Smooth muscle cell (in vitro differentiated cells): ENCODE measurements around the gene C1QL3. TPM values are rescaled to one million over a fixed set of nuclear protein-coding genes. Genes with fewer than 3 reads are reported as not detected.

Experiments used
- DNase-seq: peaks from one replicate; lab custom pipeline; 2025; ENCODE audit not compliant: unreplicated experiment; lab: John Stamatoyannopoulos, UW
- H2AFZ ChIP-seq: fragments of 200-600 bp; sonication (generic); 2 replicates; pipeline ENCODE4 v1.6.0; 2016; ENCODE audit warnings: antibody characterized with exemption, low read depth, mild to moderate bottlenecking
- H3F3A ChIP-seq: fragments of 200-600 bp; sonication (generic); 2 replicates; pipeline ENCODE4 v1.6.0; 2017; ENCODE audit warnings: antibody characterized with exemption, low read depth
- H3K27ac ChIP-seq: fragments of 200-600 bp; sonication (generic); 2 replicates; pipeline ENCODE4 v1.5.1; 2016; ENCODE audit warnings: low read depth, mild to moderate bottlenecking
- H3K27me3 ChIP-seq: fragments of 200-600 bp; sonication (generic); 2 replicates; pipeline ENCODE4 v1.6.1; 2016; ENCODE audit warnings: low read depth, mild to moderate bottlenecking
- H3K36me3 ChIP-seq: fragments of 200-600 bp; sonication (generic); 2 replicates; pipeline ENCODE4 v1.5.1; 2016; ENCODE audit warnings: low read depth
- H3K4me1 ChIP-seq: fragments of 200-600 bp; sonication (generic); 2 replicates; pipeline ENCODE4 v1.5.1; 2016; ENCODE audit warnings: low read depth
- H3K4me2 ChIP-seq: fragments of 200-600 bp; sonication (generic); 2 replicates; pipeline ENCODE4 v1.6.0; 2016; ENCODE audit warnings: mild to moderate bottlenecking
- H3K4me3 ChIP-seq: fragments of 200-600 bp; sonication (generic); 2 replicates; pipeline ENCODE4 v1.5.1; 2016; ENCODE audit warnings: mild to moderate bottlenecking
- H3K79me2 ChIP-seq: fragments of 200-600 bp; sonication (generic); 2 replicates; pipeline ENCODE4 v1.6.0; 2016; ENCODE audit warnings: low read depth, mild to moderate bottlenecking
- H3K9ac ChIP-seq: fragments of 200-600 bp; sonication (generic); 2 replicates; pipeline ENCODE4 v1.6.0; 2016; ENCODE audit warnings: low read depth
- H3K9me3 ChIP-seq: fragments of 200-600 bp; sonication (generic); replicated peaks from 2 replicates; pipeline ENCODE4 v1.5.1; 2016; ENCODE audit warnings: low read depth
- H4K20me1 ChIP-seq: fragments of 200-600 bp; sonication (generic); 2 replicates; pipeline ENCODE4 v1.6.0; 2016; ENCODE audit warnings: low read depth
- CTCF ChIP-seq: fragments of 200-600 bp; sonication (generic); IDR thresholded peaks from 2 replicates; pipeline ENCODE4 v1.5.1; 2017; ENCODE audit warnings: borderline replicate concordance, mild to moderate bottlenecking, antibody characterized with exemption; ENCODE audit not compliant: insufficient read depth, poor library complexity, severe bottlenecking
- WGBS: methylation state at CpG from one replicate; pipeline ENCODE4 v1.1.7; 2016; ENCODE audit warnings: low lambda C conversion rate; 5-methylcytosine and 5-hydroxymethylcytosine counted together
- polyA plus RNA-seq: library from polyadenylated mRNA; unstranded; fragments of >200 nt; fragmentation: Nextera tagmentation; extraction: Ambion mirVana; gene quantifications from 2 replicates; pipeline ENCODE4 v1.2.1, GENCODE V29; 2016
- total RNA-seq: library from RNA; depleted of rRNA; stranded (reverse); fragments of >200 nt; gene quantifications from 2 replicates; pipeline ENCODE4 v1.2.3, GENCODE V29; 2014

C1QL3 gene
- total and polyA plus RNA-seq, 2 experiments from 2014 or later = 0.34 to 4.0 TPM

DNA sequence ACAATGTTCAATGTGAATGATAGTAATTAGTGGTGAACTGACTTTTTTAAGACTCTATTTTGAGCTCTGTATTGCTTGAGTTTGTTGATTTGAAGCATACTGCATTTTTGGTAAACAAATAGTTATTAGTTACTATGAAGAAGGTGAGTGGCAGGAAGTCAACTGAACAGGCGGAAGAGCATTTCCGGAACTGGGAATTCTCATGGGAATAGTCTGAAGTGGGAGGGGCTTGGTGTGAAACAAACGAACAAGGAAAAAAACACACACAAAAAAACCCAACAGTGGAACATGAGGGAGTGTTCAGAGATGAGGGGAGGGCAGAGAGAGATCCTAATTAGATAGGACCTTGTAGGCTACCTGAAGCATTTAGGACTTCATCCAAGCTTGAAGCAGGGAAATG lies 43.9 kb upstream of the C1QL3 start:
- Histone ChIP-seq H3K27me3 (no peaks in the 10 kb centered on the region), H3K4me3 (no peak overlapping the region), H3K36me3 (no peaks in the 10 kb centered on the region), H3K27ac (no peak overlapping the region), H3K9me3 (no peaks in the 10 kb centered on the region), H3K9ac (no peak overlapping the region), H2AFZ (no peak overlapping the region), H3K4me1 (no peaks in the 10 kb centered on the region), H3F3A (no peaks in the 10 kb centered on the region), H3K79me2 (no peaks in the 10 kb centered on the region), H3K4me2 (no peak overlapping the region), H4K20me1 (no peaks in the 10 kb centered on the region)
- WGBS = 83% methylated on average over 3 of the region's 3 CpGs
- no peak for TF ChIP-seq CTCF
- no peak for DNase-seq

DNA sequence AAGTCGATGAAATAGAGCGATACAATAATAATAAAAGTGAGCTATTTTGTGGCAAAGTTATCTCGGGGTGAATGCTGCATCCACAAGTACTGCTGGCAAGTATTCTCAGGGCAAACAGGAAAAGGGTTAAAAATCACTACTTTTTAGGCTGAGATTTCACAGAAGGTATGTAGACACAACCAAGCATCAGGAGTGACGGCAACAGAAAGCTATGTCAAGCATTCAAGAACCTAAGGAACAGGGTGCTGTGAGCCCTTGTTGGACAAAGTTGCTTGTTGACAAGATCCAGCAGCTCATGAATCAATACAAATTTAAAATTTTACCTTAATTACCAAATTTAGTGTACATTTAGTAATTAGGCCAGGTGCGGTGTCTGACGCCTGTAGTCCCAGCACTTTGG lies 41.2 kb upstream of the C1QL3 start:
- Histone ChIP-seq H4K20me1 (no peaks in the 10 kb centered on the region), H3K4me1 (no peaks in the 10 kb centered on the region), H3F3A (no peaks in the 10 kb centered on the region), H3K4me2 (no peak overlapping the region), H3K27me3 (no peaks in the 10 kb centered on the region), H3K9ac (no peak overlapping the region), H3K9me3 (no peaks in the 10 kb centered on the region), H3K36me3 (no peaks in the 10 kb centered on the region), H3K79me2 (no peaks in the 10 kb centered on the region), H3K27ac (no peak overlapping the region), H2AFZ (no peak overlapping the region), H3K4me3 (no peak overlapping the region)
- DNase-seq = no peak
- no peak for TF ChIP-seq CTCF
- WGBS = 88% methylated on average over 6 of the region's 6 CpGs

DNA sequence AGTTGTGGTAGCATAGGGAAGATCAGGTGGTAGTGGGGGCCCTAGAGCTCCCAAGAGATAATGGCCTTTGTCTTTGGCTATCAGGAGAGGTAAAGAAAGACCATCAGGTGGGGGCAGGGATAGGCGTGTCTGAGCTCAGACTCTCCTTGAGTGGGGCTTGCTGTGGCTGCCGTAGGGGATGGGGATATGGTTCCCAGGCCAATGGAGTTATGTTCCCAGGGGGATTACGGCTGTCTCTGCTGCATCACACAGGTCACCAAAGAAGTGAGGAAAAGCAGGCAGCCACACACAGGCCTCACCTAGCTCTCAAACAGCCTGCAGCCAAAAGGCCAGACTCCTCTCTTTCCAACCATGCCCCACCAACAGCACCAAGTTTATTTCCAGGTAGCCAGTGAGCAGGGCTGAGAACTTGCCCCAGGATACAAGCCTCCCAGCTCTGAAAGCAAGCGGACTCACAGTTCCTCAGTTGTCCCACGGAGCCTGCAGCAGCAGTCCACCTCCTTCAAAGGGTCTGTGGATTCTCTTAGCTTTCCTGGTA lies 37.6 kb upstream of the C1QL3 start:
- TF ChIP-seq CTCF = no peak
- H3K27me3 ChIP-seq = peaks cover 4% of the 10 kb centered on the region
- no peaks in the 10 kb centered on the region for H3K4me1 ChIP-seq
- no peak overlapping the region for H3K4me3 ChIP-seq
- no peak overlapping the region for H3K9ac ChIP-seq
- no peak for DNase-seq
- no peak overlapping the region for H2AFZ ChIP-seq
- no peaks in the 10 kb centered on the region for H3K36me3 ChIP-seq
- H4K20me1 ChIP-seq = no peaks in the 10 kb centered on the region
- H3K27ac ChIP-seq = no peak overlapping the region
- no peaks in the 10 kb centered on the region for H3K9me3 ChIP-seq
- no peak overlapping the region for H3K4me2 ChIP-seq
- no peaks in the 10 kb centered on the region for H3F3A ChIP-seq
- 74% methylated on average over 5 of the region's 5 CpGs for WGBS
- no peaks in the 10 kb centered on the region for H3K79me2 ChIP-seq

- H3K4me1 ChIP-seq = no peaks in the 10 kb centered on the region
- no peak overlapping the region for H3K9ac ChIP-seq
- H3K36me3 ChIP-seq = no peaks in the 10 kb centered on the region
- 95% methylated on average over 4 of the region's 4 CpGs for WGBS
- H3K4me3 ChIP-seq = no peak overlapping the region
- TF ChIP-seq CTCF = no peak
- no peaks in the 10 kb centered on the region for H3K27me3 ChIP-seq
- no peak overlapping the region for H3K27ac ChIP-seq
- DNase-seq = no peak
- H3K4me2 ChIP-seq = no peak overlapping the region
- H4K20me1 ChIP-seq = no peaks in the 10 kb centered on the region
- H3F3A ChIP-seq = no peaks in the 10 kb centered on the region
- no peak overlapping the region for H2AFZ ChIP-seq
- no peaks in the 10 kb centered on the region for H3K79me2 ChIP-seq
- H3K9me3 ChIP-seq = no peaks in the 10 kb centered on the region
These were observed 26.3 kb upstream of the C1QL3 start for GRCh38 chr10:16547973-16548372.
